GM21786 (cell line): ENCODE measurements around the gene MRPS21.
A peak's percentile ranks its signal among the peaks of the same experiment; 100 is the strongest.

ENCODE experiments used
- ATAC-seq: cut with Tn5 transposase; IDR thresholded peaks from one replicate; pipeline ENCODE4 v1.9.1; 2021; ENCODE audit not compliant: unreplicated experiment

Gene MRPS21

GRCh38 chr1:150293433-150294253 is at the start of gene MRPS21:
MRPS21 (plus strand) TSS chr1:150293861; CDS start chr1:150294367, 506 bp downstream.
- ATAC-seq, result peak; percentile 97

- ATAC-seq, result no peak
Measured at GRCh38 chr1:150249936-150250335, 43.7 kb upstream of the MRPS21 start.

GRCh38 chr1:150256198-150256553 is 37.5 kb upstream of the MRPS21 start:
- no peak for ATAC-seq

- ATAC-seq, result no peak
Measured at GRCh38 chr1:150256554-150257341, 36.9 kb upstream of the MRPS21 start.

GRCh38 chr1:150257624-150258585 is 35.8 kb upstream of the MRPS21 start, which contains the start of gene CA14:
CA14 (plus strand) TSS chr1:150257774; CDS start chr1:150258129, 355 bp downstream.
- ATAC-seq, result no peak

GRCh38 chr1:150259217-150259616 is 34.4 kb upstream of the MRPS21 start:
- ATAC-seq, result no peak

GRCh38 chr1:150259758-150260669 is 33.6 kb upstream of the MRPS21 start:
- ATAC-seq, result no peak

GRCh38 chr1:150261367-150261766 is 32.3 kb upstream of the MRPS21 start:
- no peak for ATAC-seq

- ATAC-seq, result no peak
Measured at GRCh38 chr1:150262388-150263320, 31.0 kb upstream of the MRPS21 start.

- no peak for ATAC-seq
Measured at GRCh38 chr1:150263549-150263948, 30.1 kb upstream of the MRPS21 start.

- ATAC-seq, result no peak
Measured at GRCh38 chr1:150267896-150268295, 25.8 kb upstream of the MRPS21 start.

GRCh38 chr1:150268340-150268704 is 25.3 kb upstream of the MRPS21 start:
- ATAC-seq, result no peak

GRCh38 chr1:150268705-150269403 is 24.8 kb upstream of the MRPS21 start, which contains the start of gene APH1A:
APH1A (minus strand) TSS chr1:150269016; CDS start chr1:150268810, 206 bp downstream.
- peak; percentile 92 for ATAC-seq

GRCh38 chr1:150269451-150269850 is 24.2 kb upstream of the MRPS21 start:
- no peak for ATAC-seq

- ATAC-seq, result no peak
Measured at GRCh38 chr1:150271291-150271959, 22.2 kb upstream of the MRPS21 start.

- ATAC-seq, result no peak
Measured at GRCh38 chr1:150273311-150273710, 20.4 kb upstream of the MRPS21 start.

- ATAC-seq, result no peak
Measured at GRCh38 chr1:150280138-150280707, 13.4 kb upstream of the MRPS21 start.
